ENCODE measurements around the gene MAT2A. TPM values are rescaled to one million over a fixed set of nuclear protein-coding genes. Genes with fewer than 3 reads are reported as not detected.
"Not testable (repeated sequence)": the region's sequence is repeated elsewhere in the genome, so short reads cannot be mapped to it uniquely, and the experiment has no call there.

The MAT2A gene
- total RNA-seq, 6 donors from 2014 or later: 108 to 219 (median 168) TPM

DNA sequence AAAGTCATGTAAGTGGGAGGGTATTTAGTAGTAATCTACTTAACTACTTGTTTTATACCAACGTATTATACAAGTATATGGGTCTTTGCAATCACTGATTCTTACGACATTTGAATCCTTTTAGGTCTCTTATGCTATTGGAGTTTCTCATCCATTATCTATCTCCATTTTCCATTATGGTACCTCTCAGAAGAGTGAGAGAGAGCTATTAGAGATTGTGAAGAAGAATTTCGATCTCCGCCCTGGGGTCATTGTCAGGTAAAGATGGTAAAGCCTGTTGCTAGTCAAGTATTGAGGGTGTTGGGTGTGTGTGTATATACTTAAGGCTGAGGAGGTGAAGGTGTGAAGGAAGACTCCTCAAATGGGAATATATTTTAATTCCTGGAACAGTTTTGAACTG lies 3.8 kb downstream of the MAT2A start:
- Histone ChIP-seq H3K4me3 (peak overlapping the region in 1 of 4 donors; percentile 97), H3K36me3 (peaks cover 22 to 66% (median 51%) of the 10 kb centered on the region in 4 donors), H3K27ac (no peak overlapping the region), H3K9me3 (no peaks in the 10 kb centered on the region), H3K4me1 (peaks cover 28 to 40% (median 33%) of the 10 kb centered on the region in 4 donors), H3K27me3 (no peaks in the 10 kb centered on the region)
- DNase-seq (no peak), ATAC-seq (ENCODE audit: low FRiP score in 2 of 2) (no peak)
- TF ChIP-seq CTCF (IDR thresholded peaks at IDR 0.05) (no peak), EP300 (IDR thresholded peaks at IDR 0.05) (no peak), POLR2A (IDR thresholded peaks at IDR 0.05) (no peak), POLR2AphosphoS5 (IDR thresholded peaks at IDR 0.05) (no peak)
- 71 to 79% methylated on average over 4 of the region's 4 CpGs for WGBS, 2 donors

GRCh38 chr2:85544254-85544691 lies 5.3 kb downstream of the MAT2A start:
- not testable (repeated sequence) for ATAC-seq (ENCODE audit: low FRiP score in 2 of 2); H3K4me3 ChIP-seq; H3K9me3 ChIP-seq; DNase-seq; H3K27me3 ChIP-seq
- Histone ChIP-seq H3K36me3 (peaks cover 22 to 80% (median 51%) of the 10 kb centered on the region in 4 donors), H3K27ac (peak overlapping the region in 1 of 4 donors; percentile 9), H3K4me1 (peaks cover 28 to 40% (median 33%) of the 10 kb centered on the region in 4 donors)
- 86 to 90% methylated on average over 3 of the region's 3 CpGs for WGBS, 2 donors

DNA sequence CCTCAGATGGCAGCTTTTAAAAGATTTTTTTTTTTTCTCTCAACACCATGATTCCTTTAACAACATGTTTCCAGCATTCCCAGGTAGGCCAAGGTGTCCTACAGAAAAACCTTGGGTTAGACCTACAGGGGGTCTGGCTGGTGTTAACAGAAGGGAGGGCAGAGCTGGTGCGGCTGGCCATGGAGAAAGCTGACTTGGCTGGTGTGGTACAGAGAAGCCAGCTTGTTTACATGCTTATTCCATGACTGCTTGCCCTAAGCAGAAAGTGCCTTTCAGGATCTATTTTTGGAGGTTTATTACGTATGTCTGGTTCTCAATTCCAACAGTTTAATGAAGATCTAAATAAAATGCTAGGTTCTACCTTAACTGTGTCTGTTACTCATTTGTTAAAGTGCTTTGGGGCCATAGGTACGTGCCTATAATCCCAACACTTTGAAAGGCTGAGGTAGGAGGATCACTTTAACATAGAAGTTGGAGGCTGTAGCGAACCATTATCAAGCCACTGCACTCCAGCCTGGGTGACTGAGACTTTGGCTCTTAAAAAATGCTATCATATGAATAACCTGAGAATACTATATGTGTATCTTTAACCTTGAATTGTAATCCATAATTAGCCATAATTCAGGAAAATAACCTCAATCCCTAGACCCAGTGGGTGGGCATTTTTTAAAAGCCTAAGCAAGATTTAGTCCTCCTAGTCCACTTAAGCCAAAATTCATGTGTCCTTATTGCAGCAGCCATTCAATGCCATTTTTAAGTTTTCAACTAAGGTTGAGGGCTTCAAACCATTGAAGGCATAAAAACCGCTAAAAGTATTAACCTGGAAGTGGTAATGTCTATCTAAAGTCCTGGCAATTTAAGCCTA lies 6.2 kb downstream of the MAT2A start:
- not testable (repeated sequence) for H3K4me3 ChIP-seq; ATAC-seq (ENCODE audit: low FRiP score in 2 of 2); H3K9me3 ChIP-seq; H3K27me3 ChIP-seq; DNase-seq
- H3K4me1 ChIP-seq: peaks cover 30 to 40% (median 32%) of the 10 kb centered on the region in 4 donors
- H3K36me3 ChIP-seq: peaks cover 22 to 89% (median 55%) of the 10 kb centered on the region in 4 donors
- H3K27ac ChIP-seq: peak overlapping the region in 1 of 4 donors; percentile 9
- WGBS, 2 donors: 85 to 88% methylated on average over 4 to 5 of the region's 5 CpGs

GRCh38 chr2:85545780-85546240 lies 6.8 kb downstream of the MAT2A start:
- ATAC-seq (ENCODE audit: low FRiP score in 2 of 2): no peak
- Histone ChIP-seq H3K4me1 (peaks cover 26 to 34% (median 29%) of the 10 kb centered on the region in 4 donors), H3K9me3 (no peaks in the 10 kb centered on the region), H3K36me3 (peaks cover 22 to 96% (median 62%) of the 10 kb centered on the region in 4 donors), H3K4me3 (no peak overlapping the region), H3K27ac (no peak overlapping the region), H3K27me3 (no peaks in the 10 kb centered on the region)
- WGBS, 2 donors: 80 to 86% methylated on average over 5 of the region's 5 CpGs
- no peak for DNase-seq
- no peak for TF ChIP-seq POLR2A (IDR thresholded peaks at IDR 0.05)
- no peak for TF ChIP-seq EP300 (IDR thresholded peaks at IDR 0.05)
- TF ChIP-seq POLR2AphosphoS5 (IDR thresholded peaks at IDR 0.05): no peak
- TF ChIP-seq CTCF (IDR thresholded peaks at IDR 0.05): no peak

GRCh38 chr2:85547089-85547858 lies 8.3 kb downstream of the MAT2A start:
- no peak for TF ChIP-seq CTCF (IDR thresholded peaks at IDR 0.05)
- no peak for TF ChIP-seq POLR2A (IDR thresholded peaks at IDR 0.05)
- no peak for TF ChIP-seq POLR2AphosphoS5 (IDR thresholded peaks at IDR 0.05)
- no peak for TF ChIP-seq EP300 (IDR thresholded peaks at IDR 0.05)
- ATAC-seq (ENCODE audit: low FRiP score in 2 of 2) (no peak), DNase-seq (no peak)
- Histone ChIP-seq H3K36me3 (peaks cover 15 to 95% (median 60%) of the 10 kb centered on the region in 4 donors), H3K4me1 (peaks cover 15 to 25% (median 18%) of the 10 kb centered on the region in 4 donors), H3K27ac (peak overlapping the region in 1 of 4 donors; percentile 18), H3K9me3 (no peaks in the 10 kb centered on the region), H3K4me3 (no peak overlapping the region), H3K27me3 (no peaks in the 10 kb centered on the region)
- 88 to 100% methylated on average over 1 of the region's 1 CpG for WGBS, 2 donors

All from upper lobe of left lung (tissue), 6 donors.